GM12891 (cell line): ENCODE measurements around the gene NRGN.

Source experiments
- DNase-seq: peaks from one replicate; pipeline ENCODE4 v3.0.0; 2011; ENCODE audit warnings: low spot score; ENCODE audit not compliant: insufficient read length
- FAIRE-seq: peaks from 2 replicates; lab custom pipeline; 2011; peaks lifted over from hg19 to GRCh38; lab: Jason Lieb, UNC
- PAX5 ChIP-seq: IDR thresholded peaks from 2 replicates; pipeline ENCODE4 v1.6.1; 2011; ENCODE audit warnings: low read length, moderate library complexity, mild to moderate bottlenecking; ENCODE audit not compliant: insufficient read depth, severe bottlenecking
- POLR2A ChIP-seq: IDR thresholded peaks from 2 replicates; pipeline ENCODE4 v1.6.1; 2011; ENCODE audit warnings: low read depth, low read length, control low read depth
- POLR2AphosphoS5 ChIP-seq: IDR thresholded peaks from 2 replicates; pipeline ENCODE4 v1.6.1; 2011; ENCODE audit warnings: low read depth, low read length, control low read depth
- POU2F2 ChIP-seq: IDR thresholded peaks from 2 replicates; pipeline ENCODE4 v1.6.1; 2011; ENCODE audit warnings: low read depth, mild to moderate bottlenecking, control low read depth, low read length, moderate library complexity
- SPI1 ChIP-seq: IDR thresholded peaks from 2 replicates; pipeline ENCODE4 v1.6.1; 2011; ENCODE audit warnings: low read depth, low read length, control low read depth
- TAF1 ChIP-seq: IDR thresholded peaks from 2 replicates; pipeline ENCODE4 v1.6.1; 2011; ENCODE audit warnings: low read depth, low read length, control low read depth

Gene NRGN

DNA sequence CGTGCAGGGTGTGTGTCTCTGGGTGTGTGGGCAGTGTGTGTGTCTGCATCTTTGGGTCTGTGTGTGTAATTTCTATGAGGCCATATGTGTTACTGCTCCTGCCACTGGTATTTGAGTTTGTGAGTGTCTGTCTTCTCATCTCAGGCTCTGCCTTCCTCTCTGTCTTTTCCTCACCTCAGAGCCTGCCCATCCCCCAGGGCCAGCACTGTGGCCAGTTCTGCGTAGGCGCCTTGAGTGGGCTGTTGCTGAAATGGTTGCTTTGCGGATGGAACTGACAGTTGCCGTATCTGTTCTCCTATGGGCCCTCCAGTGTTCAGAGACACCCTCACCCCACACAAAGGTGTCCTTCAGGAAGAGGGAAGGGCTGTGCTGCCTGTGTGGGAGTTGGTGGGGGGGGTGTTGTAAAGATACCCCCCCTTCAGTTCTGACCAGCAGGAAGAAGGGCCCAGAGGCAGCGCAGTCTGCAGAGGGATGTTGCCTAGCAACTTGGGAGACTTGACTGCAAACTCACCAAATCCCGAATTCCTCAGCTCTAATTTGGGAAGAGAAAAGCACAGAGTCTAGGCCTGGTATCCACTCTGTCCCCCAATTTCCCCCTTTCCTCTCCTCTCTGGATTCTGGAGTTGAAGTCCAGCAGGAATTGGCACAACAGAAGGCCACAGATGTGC lies 2.0 kb upstream of the NRGN start:
- DNase-seq (no peak), FAIRE-seq (no peak)
- TF ChIP-seq POU2F2: no peak
- no peak for TF ChIP-seq PAX5
- TF ChIP-seq TAF1: no peak
- no peak for TF ChIP-seq POLR2AphosphoS5
- TF ChIP-seq SPI1: no peak
- TF ChIP-seq POLR2A: no peak

DNA sequence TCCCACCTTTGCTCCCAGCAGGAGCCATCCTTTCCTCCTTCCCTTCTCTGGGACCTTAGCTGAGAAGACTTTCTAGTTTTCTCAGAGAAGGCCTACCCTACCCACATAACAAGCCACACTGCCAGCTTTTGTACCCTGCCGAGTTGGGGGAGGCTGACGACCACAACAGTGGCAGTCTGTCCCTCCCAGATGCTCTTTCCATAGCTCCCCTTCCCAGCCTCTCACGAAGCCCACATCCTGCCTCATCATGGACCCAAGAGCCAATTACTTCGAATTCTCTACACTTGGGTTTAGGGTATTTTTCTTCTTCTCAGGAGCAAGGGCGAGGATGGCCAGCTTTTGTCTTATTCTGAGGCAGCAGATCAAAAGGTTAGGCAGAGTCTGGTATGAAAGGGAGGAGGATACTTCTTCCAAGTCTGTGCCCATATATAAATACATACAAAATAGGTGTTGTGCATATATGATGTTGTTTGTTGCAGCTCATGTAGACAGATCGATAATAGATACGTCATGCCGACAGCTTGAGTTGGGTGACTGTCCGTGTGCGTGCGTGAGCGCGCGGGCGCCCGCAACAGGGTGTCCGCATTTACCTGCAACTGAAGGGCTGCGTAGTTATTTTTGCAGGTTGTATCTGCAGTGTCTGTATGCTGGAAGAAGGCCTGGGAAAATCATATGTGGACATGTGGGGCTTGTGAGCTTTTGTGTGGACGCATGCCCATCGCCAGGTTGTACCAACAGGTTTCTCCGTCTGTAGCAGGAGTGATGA lies 846 bp upstream of the NRGN start:
- no peak for TF ChIP-seq POLR2A
- TF ChIP-seq POLR2AphosphoS5: no peak
- TF ChIP-seq TAF1: no peak
- no peak for TF ChIP-seq SPI1
- TF ChIP-seq PAX5: no peak
- TF ChIP-seq POU2F2: no peak
- FAIRE-seq (no peak), DNase-seq (no peak)

DNA sequence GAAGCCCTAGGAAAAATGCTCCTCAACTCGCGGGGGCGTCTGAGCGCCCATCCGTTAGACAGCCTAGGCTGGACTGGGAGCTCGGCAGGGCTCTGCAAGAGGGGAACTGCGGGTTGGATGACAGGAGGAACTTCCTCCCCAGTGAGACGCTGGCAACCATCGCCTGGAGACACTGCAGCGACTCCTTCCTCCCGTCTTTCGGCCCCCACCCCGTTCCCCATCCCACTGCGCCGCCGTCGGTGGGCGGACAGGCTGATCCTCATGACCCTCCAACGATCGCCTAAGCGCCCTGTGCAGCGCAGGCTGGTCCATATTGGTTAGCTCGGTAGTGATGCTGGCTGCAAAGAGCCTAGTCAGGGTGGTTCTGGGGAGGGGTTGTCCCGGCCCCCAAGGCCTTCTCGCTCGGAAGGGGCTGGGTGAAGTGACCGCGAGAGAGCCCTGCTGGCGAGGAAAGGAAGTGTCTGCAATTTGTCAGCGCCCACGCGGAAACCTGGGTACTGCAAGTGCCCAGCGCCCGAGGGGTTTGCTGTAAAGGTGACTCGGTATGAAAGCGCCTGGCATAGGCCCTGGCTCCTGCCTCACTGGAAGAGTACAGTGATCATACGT lies 638 bp downstream of the NRGN start:
- TF ChIP-seq POU2F2: no peak
- TF ChIP-seq POLR2AphosphoS5: no peak
- TF ChIP-seq SPI1: 0 out of 2 replicates have a peak, but pooled peaks have one; percentile 2
- DNase-seq (no peak), FAIRE-seq (peak; percentile 74)

DNA sequence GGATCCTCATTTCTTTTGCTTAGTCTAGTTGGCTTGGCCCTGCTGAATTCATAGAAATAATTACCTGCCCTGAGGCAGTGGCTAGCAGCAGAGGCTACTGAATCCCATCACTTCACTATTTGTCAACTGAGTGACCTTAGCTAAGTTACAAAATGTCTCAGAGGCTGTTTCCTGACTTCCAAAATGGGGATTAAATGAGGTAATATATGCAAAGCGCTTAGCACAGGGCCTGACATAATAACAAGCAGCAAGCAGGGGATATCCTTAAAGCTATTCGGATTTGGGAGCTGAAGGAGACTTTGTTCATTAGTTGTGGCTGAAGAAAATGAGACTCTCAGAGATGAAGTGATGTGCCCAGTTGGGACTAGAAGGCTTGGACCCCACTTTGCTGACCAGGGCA lies 2.8 kb downstream of the NRGN start:
- DNase-seq (no peak), FAIRE-seq (no peak)
- TF ChIP-seq POU2F2: no peak
- TF ChIP-seq PAX5: no peak
- no peak for TF ChIP-seq POLR2AphosphoS5

DNA sequence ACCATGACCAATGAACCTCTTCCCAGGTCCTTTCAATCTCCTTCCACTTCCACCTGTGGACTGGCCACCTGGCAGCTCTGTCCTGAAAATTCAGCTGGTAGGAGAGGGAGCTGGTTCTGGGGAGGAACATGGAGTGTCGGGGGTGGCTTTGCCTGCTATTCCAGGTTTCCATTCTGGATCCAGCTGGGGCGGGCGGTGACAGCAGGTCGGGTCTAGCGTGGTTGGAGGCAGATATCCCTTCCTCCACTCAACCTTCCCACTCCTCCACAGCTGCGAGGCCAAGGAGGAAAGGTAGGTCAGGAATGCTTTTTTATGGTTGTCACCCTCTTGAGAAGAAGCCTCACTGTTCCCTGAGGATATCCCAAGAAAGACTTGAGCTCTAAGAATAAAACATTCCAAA lies 3.3 kb downstream of the NRGN start:
- TF ChIP-seq POLR2A (no peak), POU2F2 (no peak), POLR2AphosphoS5 (no peak), TAF1 (no peak), PAX5 (no peak), SPI1 (no peak)
- DNase-seq: no peak
- FAIRE-seq: no peak

DNA sequence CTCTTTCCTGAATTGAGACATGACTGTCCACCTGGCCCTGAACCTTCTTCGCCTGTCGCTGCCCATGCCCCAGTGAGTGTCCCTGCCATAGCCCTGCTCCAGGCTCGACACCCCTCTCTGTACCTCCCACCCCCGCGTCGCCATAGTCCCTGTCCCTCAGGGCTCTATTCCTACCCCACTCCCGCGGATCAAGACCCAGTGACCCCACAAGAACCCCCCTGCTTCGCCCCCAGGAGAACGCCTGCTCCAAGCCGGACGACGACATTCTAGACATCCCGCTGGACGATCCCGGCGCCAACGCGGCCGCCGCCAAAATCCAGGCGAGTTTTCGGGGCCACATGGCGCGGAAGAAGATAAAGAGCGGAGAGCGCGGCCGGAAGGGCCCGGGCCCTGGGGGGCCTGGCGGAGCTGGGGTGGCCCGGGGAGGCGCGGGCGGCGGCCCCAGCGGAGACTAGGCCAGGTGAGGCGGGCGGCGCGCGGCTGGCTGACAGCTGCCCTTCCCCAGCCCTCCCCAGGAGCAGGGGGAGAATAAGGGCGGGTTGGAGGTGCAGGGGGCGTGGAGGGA lies 5.6 kb downstream of the NRGN start:
- no peak for DNase-seq
- TF ChIP-seq TAF1 (no peak), POU2F2 (no peak), POLR2AphosphoS5 (no peak), POLR2A (no peak), SPI1 (no peak), PAX5 (no peak)
- FAIRE-seq: no peak

DNA sequence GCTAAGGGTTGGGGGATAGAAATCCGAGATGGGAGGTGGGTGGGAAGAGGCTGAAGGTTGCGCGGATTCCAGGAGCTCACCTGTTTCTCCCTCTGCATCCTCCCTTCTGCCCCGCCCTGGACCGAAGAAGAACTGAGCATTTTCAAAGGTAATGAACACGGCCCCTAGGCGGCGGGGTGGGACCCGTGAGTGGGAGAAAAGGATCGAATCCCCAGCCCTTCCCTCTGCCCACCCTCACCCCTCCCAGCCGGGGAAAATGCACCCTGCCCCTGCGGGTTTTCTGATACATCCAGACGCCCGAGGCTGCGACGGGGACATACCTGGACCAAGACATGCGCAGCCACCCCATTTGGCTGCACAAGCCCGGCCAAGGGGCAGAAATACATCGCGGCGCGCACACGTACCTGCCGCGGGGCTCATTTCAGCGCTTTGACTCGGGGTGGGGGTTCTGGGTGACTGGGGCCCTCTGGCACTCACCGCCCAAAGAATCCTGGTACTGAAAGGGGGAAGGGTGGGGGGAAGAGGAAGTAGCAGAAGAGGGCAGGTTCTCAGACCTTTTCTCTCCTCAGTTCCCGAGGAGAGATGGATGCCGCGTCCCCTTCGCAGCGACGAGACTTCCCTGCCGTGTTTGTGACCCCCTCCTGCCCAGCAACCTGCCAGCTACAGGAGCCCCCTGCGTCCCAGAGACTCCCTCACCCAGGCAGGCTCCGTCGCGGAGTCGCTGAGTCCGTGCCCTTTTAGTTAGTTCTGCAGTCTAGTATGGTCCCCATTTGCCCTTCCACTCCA lies 6.3 kb downstream of the NRGN start:
- FAIRE-seq: peak; percentile 84
- peak; percentile 56 for DNase-seq
- TF ChIP-seq SPI1 (peak; percentile 45; the same call in 1 of the 2 replicates), TAF1 (no peak), POLR2A (no peak)

DNA sequence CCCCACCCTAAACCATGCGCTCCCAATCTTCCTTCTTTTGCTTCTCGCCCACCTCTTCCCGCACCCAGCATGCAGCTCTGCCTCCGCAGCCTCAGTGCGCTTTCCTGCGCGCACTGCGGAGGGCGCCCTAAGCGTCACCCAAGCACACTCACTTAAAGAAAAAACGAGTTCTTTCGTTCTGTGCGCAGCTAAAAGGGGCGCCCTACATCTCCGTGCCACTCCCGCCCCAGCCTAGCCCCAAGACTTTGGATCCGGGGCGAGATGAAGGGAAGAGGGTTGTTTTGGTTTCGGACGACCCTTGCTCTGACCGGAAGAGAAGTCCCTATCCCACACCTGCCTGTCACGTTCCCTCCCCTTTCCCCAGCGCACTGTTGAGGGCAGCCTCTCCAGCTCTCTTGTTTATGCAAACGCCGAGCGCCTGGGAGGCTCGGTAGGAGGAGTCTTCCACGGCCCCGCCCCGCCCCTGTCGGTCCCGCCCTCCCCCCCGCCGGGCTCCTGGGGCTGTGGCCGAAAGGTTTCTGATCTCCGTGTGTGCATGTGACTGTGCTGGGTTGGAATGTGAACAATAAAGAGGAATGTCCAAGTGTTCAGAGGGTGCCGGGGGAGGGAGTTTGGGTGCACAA lies 7.0 kb downstream of the NRGN start:
- DNase-seq (peak; percentile 90), FAIRE-seq (peak; percentile 98)
- TF ChIP-seq TAF1 (no peak), POU2F2 (peak; percentile 87; the same call in 1 of the 2 replicates)

DNA sequence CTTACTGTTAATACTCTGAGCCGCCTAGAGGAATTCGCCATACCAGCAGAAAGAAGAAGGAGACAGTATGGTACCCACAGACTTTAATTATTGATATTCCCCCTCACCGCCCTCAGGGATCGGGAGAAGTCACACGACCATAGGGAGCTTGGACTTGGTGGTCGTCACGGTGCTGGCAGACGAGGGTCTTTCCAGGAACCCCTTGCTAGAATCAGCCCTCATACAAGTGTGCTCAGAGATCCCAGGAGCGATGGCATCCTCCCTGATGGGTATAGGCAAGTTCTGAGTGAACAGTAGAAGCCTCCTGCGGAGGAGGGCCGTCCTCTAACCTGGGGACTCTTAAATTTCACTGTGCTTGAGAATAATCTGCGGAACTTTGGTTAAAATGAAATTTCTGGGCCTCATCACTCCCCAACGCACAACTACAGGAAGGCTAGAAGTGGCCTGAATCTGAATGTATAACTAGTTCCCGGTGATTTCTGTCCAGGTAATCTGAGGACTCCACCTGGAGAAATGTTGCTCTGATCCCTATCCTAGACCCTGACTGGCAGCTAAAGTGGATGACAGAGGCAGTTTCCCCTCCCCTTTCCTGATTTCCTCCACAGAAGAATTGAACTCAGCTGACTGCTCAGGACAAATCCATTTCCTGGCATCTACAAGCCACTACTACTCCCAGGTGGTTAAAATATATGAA lies 7.8 kb downstream of the NRGN start:
- DNase-seq: no peak
- peak; percentile 20 for FAIRE-seq

More for the DNA sequence above, 7.8 kb downstream of the NRGN start:
- TF ChIP-seq TAF1 (no peak), POU2F2 (no peak), POLR2A (no peak), PAX5 (no peak), SPI1 (no peak)
